Breast epithelium (tissue), 3 donors: ENCODE data around the gene CD151.

Experiments used
- POLR2A ChIP-seq: fragments of 450-650 bp; IDR thresholded peaks from one replicate; pipeline ENCODE4 v1.6.1; 2016; ENCODE audit warnings: antibody characterized with exemption, mild to moderate bottlenecking, moderate library complexity
- POLR2AphosphoS5 ChIP-seq, 3 donors: sonication (generic); formaldehyde crosslinking; IDR thresholded peaks; one replicate each; pipeline ENCODE4 v1.6.1; 2017; ENCODE audit warnings: antibody characterized with exemption in 3 of 3
- TF ChIP-seq, protein P1 (sequence below), 3 donors: fragments of 450-650 bp; IDR thresholded peaks; one replicate each; pipeline ENCODE4 v1.5.1; 2016 to 2017; ENCODE audit warnings: antibody characterized with exemption in 3 of 3, mild to moderate bottlenecking in 3 of 3, moderate library complexity in 3 of 3

DNA sequence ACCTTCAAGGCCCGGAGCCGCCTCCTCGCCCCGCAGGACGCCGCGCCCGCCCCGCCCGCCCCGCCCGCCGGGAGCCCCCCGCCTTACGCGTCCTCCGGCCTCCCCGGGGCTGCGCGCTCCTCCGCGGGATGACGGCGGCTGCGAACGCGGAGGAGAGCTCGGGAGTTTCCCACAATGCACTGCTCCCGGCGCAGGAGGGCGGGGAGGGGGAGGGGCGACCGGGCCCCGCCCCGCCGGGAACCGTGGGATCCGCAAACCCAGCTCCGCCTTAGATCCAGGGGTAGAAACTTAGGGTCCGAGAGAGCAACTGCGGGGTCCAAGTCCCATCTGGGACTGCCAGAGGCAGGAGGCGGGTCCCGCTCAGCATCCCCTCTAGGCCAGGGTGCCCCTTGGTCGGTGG lies 42.8 kb upstream of the CD151 start, which contains the start of gene CEND1:
- TF ChIP-seq POLR2A (no peak), POLR2AphosphoS5 (IDR thresholded peaks at IDR 0.05) (no peak)
- TF ChIP-seq, protein P1, sequence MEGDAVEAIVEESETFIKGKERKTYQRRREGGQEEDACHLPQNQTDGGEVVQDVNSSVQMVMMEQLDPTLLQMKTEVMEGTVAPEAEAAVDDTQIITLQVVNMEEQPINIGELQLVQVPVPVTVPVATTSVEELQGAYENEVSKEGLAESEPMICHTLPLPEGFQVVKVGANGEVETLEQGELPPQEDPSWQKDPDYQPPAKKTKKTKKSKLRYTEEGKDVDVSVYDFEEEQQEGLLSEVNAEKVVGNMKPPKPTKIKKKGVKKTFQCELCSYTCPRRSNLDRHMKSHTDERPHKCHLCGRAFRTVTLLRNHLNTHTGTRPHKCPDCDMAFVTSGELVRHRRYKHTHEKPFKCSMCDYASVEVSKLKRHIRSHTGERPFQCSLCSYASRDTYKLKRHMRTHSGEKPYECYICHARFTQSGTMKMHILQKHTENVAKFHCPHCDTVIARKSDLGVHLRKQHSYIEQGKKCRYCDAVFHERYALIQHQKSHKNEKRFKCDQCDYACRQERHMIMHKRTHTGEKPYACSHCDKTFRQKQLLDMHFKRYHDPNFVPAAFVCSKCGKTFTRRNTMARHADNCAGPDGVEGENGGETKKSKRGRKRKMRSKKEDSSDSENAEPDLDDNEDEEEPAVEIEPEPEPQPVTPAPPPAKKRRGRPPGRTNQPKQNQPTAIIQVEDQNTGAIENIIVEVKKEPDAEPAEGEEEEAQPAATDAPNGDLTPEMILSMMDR (IDR thresholded peaks at IDR 0.05), result no peak
